NCI-H1092 treated with DMSO at 0.1 percent for 48 hours (cell line): ENCODE data around the gene ATP5PB.

Source experiments
- DNase-seq: peaks from one replicate; lab custom pipeline; 2025; lab: John Stamatoyannopoulos, UW

ATP5PB gene

GRCh38 chr1:111446967-111447892 lies 2.0 kb upstream of the ATP5PB start:
- DNase-seq = no peak

GRCh38 chr1:111448482-111448917 lies 764 bp upstream of the ATP5PB start:
- DNase-seq = no peak

GRCh38 chr1:111449703-111450017 lies 396 bp downstream of the ATP5PB start:
- no peak for DNase-seq

GRCh38 chr1:111450185-111450584 lies 921 bp downstream of the ATP5PB start:
- DNase-seq = no peak

GRCh38 chr1:111452581-111452980 lies 3.3 kb downstream of the ATP5PB start:
- no peak for DNase-seq

- DNase-seq = no peak
Observed at GRCh38 chr1:111453706-111454105, 4.4 kb downstream of the ATP5PB start.

- DNase-seq = no peak
Observed at GRCh38 chr1:111454859-111455641, 5.8 kb downstream of the ATP5PB start.

GRCh38 chr1:111455642-111456031 lies 6.4 kb downstream of the ATP5PB start:
- DNase-seq = no peak

GRCh38 chr1:111461765-111462164 lies 12.5 kb downstream of the ATP5PB start:
- DNase-seq = no peak

- DNase-seq = no peak
Observed at GRCh38 chr1:111462370-111463028, 13.2 kb downstream of the ATP5PB start.

- no peak for DNase-seq
Observed at GRCh38 chr1:111463029-111463683, 13.9 kb downstream of the ATP5PB start.

GRCh38 chr1:111465754-111466153 lies 16.5 kb downstream of the ATP5PB start:
- DNase-seq = no peak

GRCh38 chr1:111466480-111466879 lies 17.2 kb downstream of the ATP5PB start:
- DNase-seq = no peak

- no peak for DNase-seq
Observed at GRCh38 chr1:111467865-111468716, 18.8 kb downstream of the ATP5PB start.

GRCh38 chr1:111468717-111469100 lies 19.4 kb downstream of the ATP5PB start:
- DNase-seq = no peak

- DNase-seq = no peak
Observed at GRCh38 chr1:111469539-111469938, 20.3 kb downstream of the ATP5PB start.

GRCh38 chr1:111470596-111470995 lies 21.3 kb downstream of the ATP5PB start:
- DNase-seq = no peak

GRCh38 chr1:111471012-111471411 lies 21.7 kb downstream of the ATP5PB start:
- DNase-seq = no peak

- no peak for DNase-seq
Observed at GRCh38 chr1:111471538-111471937, 22.3 kb downstream of the ATP5PB start.

GRCh38 chr1:111474106-111474505 lies 24.8 kb downstream of the ATP5PB start:
- DNase-seq = no peak

- no peak for DNase-seq
Observed at GRCh38 chr1:111474521-111474920, 25.3 kb downstream of the ATP5PB start.
